Sigmoid colon (tissue), 7 donors: ENCODE data around the gene RIMS1. TPM values are rescaled to one million over a fixed set of nuclear protein-coding genes. Genes with fewer than 3 reads are reported as not detected.

Experiments
- DNase-seq: peaks from one replicate; pipeline ENCODE4 v3.0.0-alpha.2; 2019
- H3K27ac ChIP-seq, 4 donors: fragments of 200-600 bp; sonication (generic); one replicate each; pipeline ENCODE4 v1.5.1; 2016 to 2019; ENCODE audit warnings: mild to moderate bottlenecking in 1 of 4
- H3K27me3 ChIP-seq, 3 donors: fragments of 200-600 bp; sonication (generic); one replicate each; pipeline ENCODE4 v1.5.1; 2019; ENCODE audit warnings: mild to moderate bottlenecking in 1 of 3
- H3K36me3 ChIP-seq, 4 donors: fragments of 200-600 bp; sonication (generic); one replicate each; pipeline ENCODE4 v1.5.1; 2016 to 2019
- H3K4me1 ChIP-seq, 4 donors: fragments of 200-600 bp; sonication (generic); one replicate each; pipeline ENCODE4 v1.5.1; 2017 to 2019
- H3K4me3 ChIP-seq, 4 donors: fragments of 200-600 bp; sonication (generic); one replicate each; pipeline ENCODE4 v1.5.1; 2017 to 2019; ENCODE audit warnings: mild to moderate bottlenecking in 2 of 4, moderate library complexity in 1 of 4
- H3K9me3 ChIP-seq, 4 donors: fragments of 200-600 bp in 3 of 4; sonication (generic) in 3 of 4; one replicate each; pipeline versions ENCODE4 v1.5.1 to v1.6.1; 2013 to 2019
- EP300 ChIP-seq, 4 donors: sonication (generic); formaldehyde crosslinking; IDR thresholded peaks; one replicate each; pipeline ENCODE4 v1.6.1; 2017; ENCODE audit warnings: antibody characterized with exemption in 4 of 4
- POLR2A ChIP-seq, 2 donors: fragments of 450-650 bp; IDR thresholded peaks; one replicate each; pipeline ENCODE4 v1.6.1; 2016; ENCODE audit warnings: antibody characterized with exemption in 2 of 2, mild to moderate bottlenecking in 2 of 2, moderate library complexity in 2 of 2
- POLR2AphosphoS5 ChIP-seq, 4 donors: sonication (generic); formaldehyde crosslinking; IDR thresholded peaks; one replicate each; pipeline ENCODE4 v1.6.1; 2017; ENCODE audit warnings: antibody characterized with exemption in 4 of 4
- WGBS, 2 donors: extraction: QIAGEN DNeasy Blood & Tissue Kit; methylation state at CpG; one replicate each; pipeline ENCODE4 v1.1.7; 2013; 5-methylcytosine and 5-hydroxymethylcytosine counted together
- intact Hi-C: fragments of 100-400 bp; cut with DNase I; formaldehyde crosslinking; loops from one replicate; pipeline ENCODE4 v1.15.1; 2023
- polyA plus RNA-seq, 3 donors: library from polyadenylated mRNA; stranded (reverse); fragments of 200-250 nt; gene quantifications; one replicate each; pipeline ENCODE4 v1.2.3, GENCODE V29; 2013
- total RNA-seq, 4 donors: library from RNA; depleted of rRNA; stranded (reverse); fragments of >200 nt; gene quantifications; one replicate each; pipeline ENCODE4 v1.1.0, GENCODE V29; 2016
- TF ChIP-seq, protein P1 (sequence below), 4 experiments: fragments of 450-650 bp in 3 of 4; fragments of 200-600 bp in 1 of 4; IDR thresholded peaks; one replicate each; pipeline ENCODE4 v1.5.1; 2016 to 2019; ENCODE audit warnings: antibody characterized with exemption in 4 of 4, mild to moderate bottlenecking in 3 of 4, moderate library complexity in 2 of 4
- donor health status: healthy with polysubstance abuse.
- donor health status: Bipolar disorder and iron deficiency.
- donor health status: healthy.

The RIMS1 gene
- total and polyA plus RNA-seq, 7 donors: 0.77 to 7.1 (median 2.3) TPM; not detected in 2

GRCh38 chr6:72031471-72031870 lies 145.1 kb downstream of the RIMS1 start:
- no peak overlapping the region for H3K27ac ChIP-seq
- H3K9me3 ChIP-seq: no peaks in the 10 kb centered on the region
- WGBS, 2 donors: 38 to 55% methylated on average over 2 of the region's 2 CpGs
- no peaks in the 10 kb centered on the region for H3K36me3 ChIP-seq
- intact Hi-C loops: no loop called here
- TF ChIP-seq EP300 (IDR thresholded peaks at IDR 0.05): no peak
- no peak for TF ChIP-seq POLR2AphosphoS5 (IDR thresholded peaks at IDR 0.05)
- TF ChIP-seq, protein P1, sequence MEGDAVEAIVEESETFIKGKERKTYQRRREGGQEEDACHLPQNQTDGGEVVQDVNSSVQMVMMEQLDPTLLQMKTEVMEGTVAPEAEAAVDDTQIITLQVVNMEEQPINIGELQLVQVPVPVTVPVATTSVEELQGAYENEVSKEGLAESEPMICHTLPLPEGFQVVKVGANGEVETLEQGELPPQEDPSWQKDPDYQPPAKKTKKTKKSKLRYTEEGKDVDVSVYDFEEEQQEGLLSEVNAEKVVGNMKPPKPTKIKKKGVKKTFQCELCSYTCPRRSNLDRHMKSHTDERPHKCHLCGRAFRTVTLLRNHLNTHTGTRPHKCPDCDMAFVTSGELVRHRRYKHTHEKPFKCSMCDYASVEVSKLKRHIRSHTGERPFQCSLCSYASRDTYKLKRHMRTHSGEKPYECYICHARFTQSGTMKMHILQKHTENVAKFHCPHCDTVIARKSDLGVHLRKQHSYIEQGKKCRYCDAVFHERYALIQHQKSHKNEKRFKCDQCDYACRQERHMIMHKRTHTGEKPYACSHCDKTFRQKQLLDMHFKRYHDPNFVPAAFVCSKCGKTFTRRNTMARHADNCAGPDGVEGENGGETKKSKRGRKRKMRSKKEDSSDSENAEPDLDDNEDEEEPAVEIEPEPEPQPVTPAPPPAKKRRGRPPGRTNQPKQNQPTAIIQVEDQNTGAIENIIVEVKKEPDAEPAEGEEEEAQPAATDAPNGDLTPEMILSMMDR (IDR thresholded peaks at IDR 0.05): no peak
- no peak for TF ChIP-seq POLR2A (IDR thresholded peaks at IDR 0.05)
- H3K27me3 ChIP-seq: no peaks in the 10 kb centered on the region
- H3K4me1 ChIP-seq: no peaks in the 10 kb centered on the region
- no peak overlapping the region for H3K4me3 ChIP-seq
- no peak for DNase-seq

DNA sequence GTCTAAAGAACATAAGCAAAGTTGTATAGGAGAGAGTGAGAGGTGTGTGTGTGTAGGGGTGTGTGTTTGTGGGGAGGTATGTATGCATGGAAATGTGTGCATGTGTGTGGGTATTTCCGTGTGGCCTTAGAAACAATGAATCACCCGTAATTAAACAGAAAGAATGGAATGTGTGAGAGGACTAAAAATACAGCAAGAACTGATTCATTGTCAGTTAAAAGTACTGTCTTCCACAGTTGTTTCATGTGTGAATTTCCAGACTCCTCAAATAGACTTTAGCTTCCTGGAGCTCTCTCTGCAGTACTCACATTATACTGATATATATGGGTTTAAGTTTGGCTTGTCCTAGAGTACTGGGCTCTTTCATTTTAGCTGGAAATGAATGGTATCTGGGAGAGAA lies 145.7 kb downstream of the RIMS1 start:
- intact Hi-C loops: no loop called here
- Histone ChIP-seq H3K4me1 (no peaks in the 10 kb centered on the region), H3K36me3 (no peaks in the 10 kb centered on the region), H3K9me3 (no peaks in the 10 kb centered on the region), H3K4me3 (no peak overlapping the region), H3K27ac (no peak overlapping the region), H3K27me3 (no peaks in the 10 kb centered on the region)
- TF ChIP-seq POLR2A (IDR thresholded peaks at IDR 0.05) (no peak), EP300 (IDR thresholded peaks at IDR 0.05) (no peak), POLR2AphosphoS5 (IDR thresholded peaks at IDR 0.05) (no peak)
- TF ChIP-seq, protein P1 (IDR thresholded peaks at IDR 0.05): no peak
- no peak for DNase-seq
- 43 to 56% methylated on average over 2 of the region's 2 CpGs for WGBS, 2 donors

DNA sequence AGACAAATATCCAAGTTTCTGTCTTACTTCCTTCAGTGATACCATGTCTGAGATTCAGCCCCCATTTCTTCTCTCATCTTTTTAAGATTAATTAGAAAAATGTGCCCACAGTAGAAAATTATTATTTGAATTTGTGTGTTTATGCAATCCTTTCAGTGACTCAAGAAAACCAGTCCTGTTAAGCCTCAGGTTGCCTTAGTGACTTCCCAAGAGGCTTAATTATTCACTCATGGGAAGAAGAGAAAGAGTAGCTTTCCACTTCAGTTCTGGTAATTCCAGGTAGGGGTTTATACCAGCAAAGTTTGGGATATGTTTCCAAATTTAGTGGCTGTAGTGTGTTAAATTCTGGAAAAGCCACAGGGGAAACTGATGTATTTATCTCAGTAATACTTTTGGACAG lies 149.1 kb downstream of the RIMS1 start:
- intact Hi-C loops: no loop called here
- Histone ChIP-seq H3K4me3 (no peak overlapping the region), H3K9me3 (no peaks in the 10 kb centered on the region), H3K36me3 (no peaks in the 10 kb centered on the region), H3K4me1 (no peaks in the 10 kb centered on the region), H3K27me3 (no peaks in the 10 kb centered on the region), H3K27ac (no peak overlapping the region)
- TF ChIP-seq POLR2A (IDR thresholded peaks at IDR 0.05) (no peak), EP300 (IDR thresholded peaks at IDR 0.05) (no peak), POLR2AphosphoS5 (IDR thresholded peaks at IDR 0.05) (no peak)
- TF ChIP-seq, protein P1 (IDR thresholded peaks at IDR 0.05): no peak
- no peak for DNase-seq

DNA sequence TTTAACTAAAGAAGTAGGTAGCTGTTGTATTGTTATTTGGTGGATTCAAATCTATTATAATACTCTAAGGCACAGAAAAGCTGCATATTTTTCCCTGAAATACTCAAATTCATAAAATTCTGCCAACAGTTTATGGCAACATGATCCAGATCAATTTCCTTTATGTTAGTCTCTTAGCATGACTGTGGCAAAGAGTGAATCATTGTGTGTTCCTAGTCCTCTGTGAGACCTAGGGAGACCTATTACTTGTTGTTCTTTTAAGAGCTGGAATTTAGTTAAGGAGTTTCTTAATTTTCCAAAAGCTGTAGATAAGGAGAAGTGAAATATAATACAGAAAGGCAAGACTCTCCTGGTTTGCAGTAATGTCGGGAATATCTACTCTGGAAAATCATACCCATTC lies 149.6 kb downstream of the RIMS1 start:
- intact Hi-C loops: no loop called here
- TF ChIP-seq, protein P1 (IDR thresholded peaks at IDR 0.05): no peak
- TF ChIP-seq POLR2A (IDR thresholded peaks at IDR 0.05): no peak
- no peak for TF ChIP-seq POLR2AphosphoS5 (IDR thresholded peaks at IDR 0.05)
- TF ChIP-seq EP300 (IDR thresholded peaks at IDR 0.05): no peak
- Histone ChIP-seq H3K36me3 (no peaks in the 10 kb centered on the region), H3K9me3 (no peaks in the 10 kb centered on the region), H3K4me1 (no peaks in the 10 kb centered on the region), H3K27ac (no peak overlapping the region), H3K4me3 (no peak overlapping the region), H3K27me3 (no peaks in the 10 kb centered on the region)
- WGBS, 2 donors: 89 to 100% methylated on average over 1 of the region's 1 CpG
- DNase-seq: no peak

DNA sequence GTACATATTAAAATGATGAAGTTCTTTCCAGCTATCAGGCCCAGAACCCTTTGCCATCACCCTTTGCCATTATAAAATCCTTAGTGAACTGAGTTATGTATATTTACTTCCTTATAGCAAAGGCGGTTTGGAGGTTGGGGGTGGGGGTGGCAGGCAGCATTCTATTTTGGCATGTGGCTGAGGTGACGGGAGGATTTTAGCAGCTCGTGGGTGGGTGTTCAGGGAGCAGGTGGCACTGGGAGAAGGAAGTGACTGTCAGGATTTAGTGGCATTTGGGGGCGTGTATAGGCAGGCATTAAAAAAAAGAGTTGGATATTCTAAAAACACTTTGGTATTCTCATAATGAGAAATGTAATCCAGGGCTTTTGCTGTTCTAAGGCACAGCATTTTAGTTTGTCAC lies 150.7 kb downstream of the RIMS1 start:
- TF ChIP-seq EP300 (IDR thresholded peaks at IDR 0.05) (no peak), POLR2AphosphoS5 (IDR thresholded peaks at IDR 0.05) (no peak), POLR2A (IDR thresholded peaks at IDR 0.05) (no peak)
- TF ChIP-seq, protein P1 (IDR thresholded peaks at IDR 0.05): no peak
- no peak overlapping the region for H3K27ac ChIP-seq
- no peak for DNase-seq
- WGBS, 2 donors: 13 to 36% methylated on average over 4 of the region's 4 CpGs
- no peaks in the 10 kb centered on the region for H3K27me3 ChIP-seq
- no peaks in the 10 kb centered on the region for H3K36me3 ChIP-seq
- no peaks in the 10 kb centered on the region for H3K9me3 ChIP-seq
- no peaks in the 10 kb centered on the region for H3K4me1 ChIP-seq
- H3K4me3 ChIP-seq: no peak overlapping the region
- intact Hi-C loops: no loop called here
